Thymus (tissue), 11 donors: ENCODE measurements around the gene IQGAP3. TPM values are rescaled to one million over a fixed set of nuclear protein-coding genes. Genes with fewer than 3 reads are reported as not detected.
"Not testable (repeated sequence)": the region's sequence is repeated elsewhere in the genome, so short reads cannot be mapped to it uniquely, and the experiment has no call there.

Experiments used
- DNase-seq, 9 donors: peaks; one replicate each; pipeline ENCODE4 v3.0.0-alpha.2; 2013; ENCODE audit warnings: low spot score in 9 of 9, low read depth in 6 of 9, missing footprints in 1 of 9
- H3K27ac ChIP-seq, 2 donors: one replicate each; pipeline ENCODE4 v1.5.1; 2013; ENCODE audit warnings: control low read depth in 1 of 2, low read depth in 1 of 2, low read length in 1 of 2, mild to moderate bottlenecking in 1 of 2, moderate library complexity in 1 of 2
- H3K27me3 ChIP-seq, 2 donors: one replicate each; pipeline ENCODE4 v1.5.1; 2013; ENCODE audit warnings: low read length in 1 of 2; ENCODE audit not compliant: control insufficient read depth in 2 of 2, insufficient read depth in 1 of 2
- H3K36me3 ChIP-seq, 2 donors: one replicate each; pipeline ENCODE4 v1.5.1; 2013; ENCODE audit warnings: low read length in 1 of 2, mild to moderate bottlenecking in 1 of 2, moderate library complexity in 1 of 2; ENCODE audit not compliant: control insufficient read depth in 2 of 2, insufficient read depth in 2 of 2
- H3K4me1 ChIP-seq, 2 donors: one replicate each; pipeline ENCODE4 v1.5.1; 2013; ENCODE audit warnings: low read length in 2 of 2; ENCODE audit not compliant: control insufficient read depth in 2 of 2, insufficient read depth in 2 of 2
- H3K4me3 ChIP-seq, 2 donors: one replicate each; pipeline ENCODE4 v1.5.1; 2013; ENCODE audit warnings: low read length in 2 of 2, control low read depth in 1 of 2, mild to moderate bottlenecking in 1 of 2
- H3K9me3 ChIP-seq, 2 donors: one replicate each; pipeline ENCODE4 v1.5.1; 2013; ENCODE audit warnings: low read length in 1 of 2, mild to moderate bottlenecking in 1 of 2; ENCODE audit not compliant: control insufficient read depth in 2 of 2, insufficient read depth in 1 of 2
- WGBS: extraction: QIAGEN DNeasy Blood & Tissue Kit; methylation state at CpG from one replicate; pipeline ENCODE4 v1.1.7; 2013; 5-methylcytosine and 5-hydroxymethylcytosine counted together
- polyA plus RNA-seq: library from polyadenylated mRNA; stranded (reverse); fragments of 200-250 nt; gene quantifications from one replicate; pipeline ENCODE4 v1.2.3, GENCODE V29; 2013
- total RNA-seq: library from RNA; stranded (reverse); fragments of 120-200 nt; gene quantifications from one replicate; pipeline ENCODE4 v1.2.4, GENCODE V29; 2013
- donor health status: healthy.

IQGAP3 gene
- total and polyA plus RNA-seq, 2 donors = 1.0 to 2.5 TPM

- H3K27me3 ChIP-seq = no peaks in the 10 kb centered on the region
- H3K9me3 ChIP-seq = no peaks in the 10 kb centered on the region
- peak within 1 kb of the TSS; percentile 73 to 74 for H3K4me3 ChIP-seq
- H3K4me1 ChIP-seq = peaks cover 10 to 24% of the 10 kb centered on the region in 2 donors
- under 1% methylated on average over 60 of the region's 60 CpGs for WGBS
- DNase-seq = peak in 3 of 9 donors; percentile 70 to 80 (median 72)
- peaks cover 11 to 39% of the 10 kb centered on the region in 2 donors for H3K36me3 ChIP-seq
- peak within 1 kb of the TSS; percentile 77 to 84 for H3K27ac ChIP-seq
Measured at GRCh38 chr1:156591432-156592157, 19.2 kb upstream of the IQGAP3 start, which contains the start of gene NAXE. Gene NAXE (plus strand): TSS chr1:156591776. CDS start chr1:156591805, 29 bp downstream.

- H3K4me1 ChIP-seq = peaks cover 10 to 24% of the 10 kb centered on the region in 2 donors
- 24% methylated on average over 6 of the region's 6 CpGs for WGBS
Measured at GRCh38 chr1:156591181-156591431, 18.7 kb upstream of the IQGAP3 start.

GRCh38 chr1:156590326-156591180 lies 18.2 kb upstream of the IQGAP3 start:
- Histone ChIP-seq H3K4me3 (no peak overlapping the region), H3K36me3 (peaks cover 21 to 39% of the 10 kb centered on the region in 2 donors), H3K4me1 (peaks cover 10 to 24% of the 10 kb centered on the region in 2 donors), H3K27ac (peak overlapping the region in 1 of 2 donors; percentile 66), H3K9me3 (no peaks in the 10 kb centered on the region), H3K27me3 (no peaks in the 10 kb centered on the region)
- WGBS = 92% methylated on average over 10 of the region's 10 CpGs
- DNase-seq = no peak

More at GRCh38 chr1:156591181-156591431, 18.7 kb upstream of the IQGAP3 start:
- peaks cover 16 to 39% of the 10 kb centered on the region in 2 donors for H3K36me3 ChIP-seq
- H3K4me3 ChIP-seq = peak overlapping the region; percentile 73 to 74
- no peak for DNase-seq
- no peaks in the 10 kb centered on the region for H3K27me3 ChIP-seq
- H3K27ac ChIP-seq = peak overlapping the region; percentile 66 to 77
- H3K9me3 ChIP-seq = no peaks in the 10 kb centered on the region

- no peaks in the 10 kb centered on the region for H3K9me3 ChIP-seq
- H3K4me1 ChIP-seq = peaks cover 10 to 30% of the 10 kb centered on the region in 2 donors
- 73% methylated on average over 5 of the region's 5 CpGs for WGBS
- H3K36me3 ChIP-seq = peaks cover 25 to 40% of the 10 kb centered on the region in 2 donors
- H3K27ac ChIP-seq = no peak overlapping the region
- H3K4me3 ChIP-seq = no peak overlapping the region
- no peaks in the 10 kb centered on the region for H3K27me3 ChIP-seq
- no peak for DNase-seq
Measured at GRCh38 chr1:156589546-156589945, 17.2 kb upstream of the IQGAP3 start.

- H3K27ac ChIP-seq, H3K27me3 ChIP-seq, H3K9me3 ChIP-seq, DNase-seq, H3K4me3 ChIP-seq: not testable (repeated sequence)
- WGBS = 91% methylated on average over 8 of the region's 8 CpGs
- Histone ChIP-seq H3K4me1 (peaks cover 12 to 38% of the 10 kb centered on the region in 2 donors), H3K36me3 (peaks cover 21 to 29% of the 10 kb centered on the region in 2 donors)
Measured at GRCh38 chr1:156587927-156588326, 15.6 kb upstream of the IQGAP3 start.

GRCh38 chr1:156586892-156587477 lies 14.6 kb upstream of the IQGAP3 start:
- Histone ChIP-seq H3K27me3 (no peaks in the 10 kb centered on the region), H3K4me3 (no peak overlapping the region), H3K36me3 (peaks cover 21 to 29% of the 10 kb centered on the region in 2 donors), H3K27ac (no peak overlapping the region), H3K4me1 (peaks cover 6 to 38% of the 10 kb centered on the region in 2 donors), H3K9me3 (no peaks in the 10 kb centered on the region)
- no peak for DNase-seq
- WGBS = 98% methylated on average over 3 of the region's 3 CpGs

GRCh38 chr1:156586323-156586722 lies 14.0 kb upstream of the IQGAP3 start:
- no peaks in the 10 kb centered on the region for H3K9me3 ChIP-seq
- H3K4me1 ChIP-seq = peaks cover 9 to 39% of the 10 kb centered on the region in 2 donors
- peaks cover 21 to 29% of the 10 kb centered on the region in 2 donors for H3K36me3 ChIP-seq
- no peak overlapping the region for H3K4me3 ChIP-seq
- no peak for DNase-seq
- WGBS = 84% methylated on average over 4 of the region's 4 CpGs
- no peak overlapping the region for H3K27ac ChIP-seq
- H3K27me3 ChIP-seq = no peaks in the 10 kb centered on the region

GRCh38 chr1:156584813-156585212 lies 12.4 kb upstream of the IQGAP3 start:
- Histone ChIP-seq H3K27ac (no peak overlapping the region), H3K27me3 (no peaks in the 10 kb centered on the region), H3K4me3 (no peak overlapping the region), H3K9me3 (no peaks in the 10 kb centered on the region), H3K4me1 (peaks cover 11 to 47% of the 10 kb centered on the region in 2 donors), H3K36me3 (peaks cover 21 to 29% of the 10 kb centered on the region in 2 donors)
- 87% methylated on average over 11 of the region's 11 CpGs for WGBS
- no peak for DNase-seq
